HG03571 (cell line): ENCODE data around the gene PLA2G4E.

Experiments used
- ATAC-seq: cut with Tn5 transposase; IDR thresholded peaks from one replicate; pipeline ENCODE4 v1.9.1; 2021; ENCODE audit not compliant: unreplicated experiment

Gene PLA2G4E

DNA sequence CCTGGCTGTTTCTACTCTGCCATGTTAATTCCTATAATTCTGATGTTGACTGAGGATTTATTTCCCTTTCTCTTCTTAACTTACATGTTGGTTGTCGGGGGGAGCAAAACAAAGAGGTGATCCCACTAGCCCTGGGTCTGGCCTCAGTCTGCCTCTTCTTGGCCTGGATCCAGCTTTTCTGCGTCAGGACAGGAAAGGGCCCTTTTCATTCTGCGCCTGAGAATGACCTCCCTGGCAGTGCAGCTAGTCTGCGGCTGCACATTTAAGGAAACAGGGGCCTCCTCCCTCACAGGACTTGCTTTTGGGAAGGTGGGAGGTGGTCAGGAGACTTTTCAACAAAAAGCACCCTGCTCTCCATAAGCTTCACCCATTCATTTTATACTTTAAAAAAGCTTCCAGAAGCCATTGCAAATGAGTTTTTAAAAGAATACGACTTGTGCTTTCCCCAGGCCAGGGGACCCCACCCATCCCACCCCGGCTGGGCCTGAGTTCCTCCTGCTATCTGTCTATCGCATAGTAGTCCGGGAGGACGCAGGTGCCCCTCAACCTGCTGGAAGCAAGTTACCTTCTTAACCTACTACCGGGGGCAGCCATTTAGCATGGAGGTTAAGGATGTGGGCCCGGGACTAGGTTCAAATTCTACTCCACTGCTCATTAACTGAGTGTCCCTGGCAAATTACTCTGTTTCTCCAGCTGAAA lies 27.2 kb downstream of the PLA2G4E start:
- no peak for ATAC-seq

- ATAC-seq = no peak
Observed at GRCh38 chr15:41992803-41993190, 28.0 kb downstream of the PLA2G4E start.

DNA sequence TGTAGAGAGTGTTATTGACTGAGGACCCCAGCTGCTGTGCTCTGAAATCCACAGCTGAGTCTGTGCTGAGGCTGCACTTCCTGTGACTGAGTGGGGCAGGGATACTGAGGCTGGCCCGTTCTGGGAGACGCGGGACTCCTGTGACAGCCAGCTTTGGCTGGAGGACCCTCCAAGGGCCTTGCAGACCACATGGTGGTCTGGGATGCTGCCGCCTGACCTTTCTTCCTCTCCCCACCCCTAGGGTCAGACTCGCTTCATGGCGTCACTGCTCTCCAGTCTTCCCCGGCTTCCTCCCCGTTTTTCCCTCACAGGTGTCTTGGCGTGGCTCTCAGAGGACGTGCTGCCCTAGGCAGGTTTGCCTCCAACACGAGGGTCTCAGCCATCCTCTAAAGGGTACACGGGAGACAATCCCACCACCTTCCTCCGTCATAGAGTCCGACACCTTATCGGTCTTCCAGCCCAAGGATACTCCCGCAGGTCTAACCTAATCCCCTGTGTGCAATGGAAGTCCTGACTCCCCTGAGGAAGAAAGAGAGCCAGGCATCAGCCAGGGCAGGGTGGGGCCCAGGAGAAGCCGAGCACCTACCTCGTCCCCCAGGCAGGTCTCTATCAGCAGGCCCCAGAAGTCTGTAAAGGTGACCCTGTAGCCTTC lies 28.6 kb downstream of the PLA2G4E start:
- no peak for ATAC-seq

GRCh38 chr15:41990691-41991090 lies 30.2 kb downstream of the PLA2G4E start:
- ATAC-seq = no peak

- no peak for ATAC-seq
Observed at GRCh38 chr15:41990243-41990605, 30.6 kb downstream of the PLA2G4E start.

- no peak for ATAC-seq
Observed at GRCh38 chr15:41989573-41990242, 31.1 kb downstream of the PLA2G4E start.

DNA sequence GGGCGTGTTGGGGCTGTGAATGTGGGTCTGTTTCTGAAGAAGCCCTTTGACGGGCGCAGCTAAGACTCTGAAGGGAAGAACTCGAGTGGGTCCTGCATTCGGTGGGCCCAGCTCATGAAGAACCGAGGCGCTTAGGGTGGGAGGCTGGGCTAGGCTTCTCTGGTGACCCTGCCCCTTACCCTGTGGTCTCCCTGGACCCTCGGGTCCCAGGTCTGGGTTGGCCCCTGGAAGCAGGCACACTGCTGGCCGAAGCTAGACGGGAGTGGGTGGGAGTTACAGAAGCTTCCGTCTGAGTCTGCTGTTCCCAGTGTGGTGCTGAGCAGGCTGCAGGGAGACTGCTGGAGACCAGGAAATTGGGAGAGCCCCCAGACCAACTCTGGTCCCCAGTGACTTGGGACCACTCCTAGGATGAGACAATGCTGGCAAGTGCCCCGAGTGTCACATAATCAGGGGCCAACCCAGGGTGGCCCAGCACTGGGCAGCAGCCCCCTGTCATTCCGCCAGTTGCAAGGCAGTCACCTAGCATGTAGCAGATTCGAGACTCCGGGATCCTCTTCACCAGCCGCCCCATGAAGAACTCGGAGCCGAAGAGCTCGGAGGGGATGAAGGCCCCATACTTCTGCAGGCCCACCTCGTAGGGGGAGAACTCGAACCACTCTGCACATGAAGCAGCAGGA lies 31.8 kb downstream of the PLA2G4E start:
- no peak for ATAC-seq

GRCh38 chr15:41987925-41988275 lies 32.9 kb downstream of the PLA2G4E start:
- no peak for ATAC-seq

DNA sequence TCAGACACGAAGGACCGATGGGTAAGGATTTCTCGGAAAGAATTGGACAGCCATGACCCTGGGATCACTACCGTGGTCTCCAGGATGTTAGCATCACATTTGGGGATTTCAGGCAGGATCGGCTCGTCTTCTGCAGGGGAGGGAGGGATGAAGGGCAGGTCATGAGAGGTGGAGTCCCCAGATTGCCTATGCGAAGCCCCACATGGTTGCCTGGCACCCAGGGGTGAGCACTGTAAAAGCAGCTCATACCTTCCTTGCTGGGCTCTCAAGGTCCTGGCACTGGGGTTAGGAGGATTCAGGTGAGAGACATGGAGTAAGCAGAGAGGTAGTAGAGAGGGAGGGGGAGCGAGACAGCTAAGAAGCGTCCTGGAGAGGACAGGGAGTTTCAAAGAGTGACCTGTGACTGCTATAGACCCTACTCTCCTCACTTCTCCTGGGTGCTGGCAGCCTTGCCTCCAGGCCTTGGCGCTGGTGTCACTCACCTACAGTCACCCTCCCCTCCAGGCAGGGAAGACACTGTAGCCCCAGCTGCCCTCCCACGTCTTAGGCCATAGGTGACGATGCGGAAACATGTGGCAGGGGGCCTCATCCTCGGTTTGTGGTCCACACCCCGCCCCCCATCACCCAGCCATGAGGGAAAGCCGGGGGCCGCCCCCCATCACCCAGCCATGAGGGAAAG lies 33.5 kb downstream of the PLA2G4E start:
- ATAC-seq = no peak

GRCh38 chr15:41985236-41986160 lies 35.3 kb downstream of the PLA2G4E start:
- no peak for ATAC-seq

GRCh38 chr15:41984622-41985021 lies 36.2 kb downstream of the PLA2G4E start:
- no peak for ATAC-seq

DNA sequence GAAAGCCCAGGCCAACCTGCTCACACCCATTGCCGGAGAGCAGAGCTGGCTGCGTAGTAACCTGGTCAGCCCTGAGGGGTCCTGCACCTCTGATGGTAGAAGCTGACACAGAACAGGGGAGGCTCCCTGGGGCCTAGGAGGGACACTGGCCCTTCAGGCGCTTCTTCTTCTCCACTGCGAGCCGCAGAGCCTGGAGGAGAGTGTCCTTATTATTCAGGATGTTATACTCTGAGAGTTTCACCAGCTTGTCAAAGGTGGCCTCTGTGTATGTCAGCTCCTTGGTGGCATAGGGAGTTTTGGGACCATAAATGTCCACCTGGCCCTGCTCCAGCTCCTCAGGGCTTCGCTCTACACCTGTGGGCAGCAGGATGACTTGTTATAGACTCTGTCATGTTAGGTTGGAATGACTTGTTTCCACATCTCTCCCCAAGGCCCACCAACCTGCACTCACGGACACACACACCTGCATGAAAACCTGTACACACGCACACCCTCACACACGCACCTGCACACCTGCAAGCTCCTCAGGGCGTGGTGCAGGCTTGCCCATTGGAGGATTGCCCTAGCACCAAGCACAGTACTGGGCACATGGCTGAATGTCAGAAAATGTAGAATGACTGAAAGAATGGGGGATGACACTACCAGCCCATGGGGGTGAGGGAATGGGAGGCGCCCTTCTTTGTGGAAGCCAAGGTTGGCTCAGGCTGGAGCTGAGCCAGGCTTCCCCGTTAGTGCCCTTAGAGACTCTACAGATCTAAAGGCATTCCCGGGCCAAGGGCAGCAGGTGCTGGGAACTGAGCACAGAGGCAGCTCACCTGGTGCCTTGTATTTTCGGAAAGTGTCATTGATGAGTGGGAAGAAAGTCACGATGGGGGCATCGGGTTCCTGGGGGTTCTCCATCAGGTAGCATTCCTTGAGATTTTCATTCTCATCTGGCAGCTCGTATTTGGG lies 36.9 kb downstream of the PLA2G4E start:
- ATAC-seq = no peak

GRCh38 chr15:41983221-41983620 lies 37.6 kb downstream of the PLA2G4E start:
- ATAC-seq = no peak

GRCh38 chr15:41982133-41982930 lies 38.5 kb downstream of the PLA2G4E start:
- ATAC-seq = no peak

DNA sequence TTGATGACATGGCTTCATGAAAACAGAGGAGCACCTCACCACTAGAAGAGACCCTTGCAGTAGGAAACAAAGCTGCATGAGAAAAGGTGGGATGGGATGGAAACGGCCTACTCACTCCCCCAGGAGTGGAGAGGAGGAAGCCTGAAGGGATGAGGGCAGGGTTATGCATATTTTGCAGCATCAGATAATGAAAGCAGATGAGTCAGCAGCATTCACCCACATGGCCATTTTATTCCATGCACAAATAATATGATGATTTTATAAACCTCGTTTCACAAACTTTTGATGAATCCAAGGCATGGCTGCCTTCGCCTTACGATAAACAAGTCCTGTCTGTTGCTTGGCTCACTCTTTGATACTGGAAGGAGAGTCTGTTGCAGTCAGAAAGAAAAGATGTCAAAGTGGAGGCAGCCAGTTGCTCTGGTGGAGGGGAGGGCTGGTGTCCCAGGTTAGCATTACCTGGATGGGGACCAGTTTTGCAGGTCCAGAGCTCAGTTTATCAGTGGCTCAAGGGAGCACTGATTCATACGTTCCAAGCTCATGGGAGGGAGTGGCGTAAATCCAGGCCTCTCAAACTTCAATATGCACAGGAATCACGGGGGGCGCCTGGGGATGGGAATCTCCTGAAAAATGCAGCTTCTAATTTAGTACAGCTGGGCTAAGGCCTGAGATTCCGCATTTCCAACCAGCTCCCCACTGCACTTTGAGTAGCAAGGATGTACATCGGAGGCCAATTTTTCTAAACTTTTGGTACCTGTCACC lies 39.3 kb downstream of the PLA2G4E start:
- no peak for ATAC-seq

DNA sequence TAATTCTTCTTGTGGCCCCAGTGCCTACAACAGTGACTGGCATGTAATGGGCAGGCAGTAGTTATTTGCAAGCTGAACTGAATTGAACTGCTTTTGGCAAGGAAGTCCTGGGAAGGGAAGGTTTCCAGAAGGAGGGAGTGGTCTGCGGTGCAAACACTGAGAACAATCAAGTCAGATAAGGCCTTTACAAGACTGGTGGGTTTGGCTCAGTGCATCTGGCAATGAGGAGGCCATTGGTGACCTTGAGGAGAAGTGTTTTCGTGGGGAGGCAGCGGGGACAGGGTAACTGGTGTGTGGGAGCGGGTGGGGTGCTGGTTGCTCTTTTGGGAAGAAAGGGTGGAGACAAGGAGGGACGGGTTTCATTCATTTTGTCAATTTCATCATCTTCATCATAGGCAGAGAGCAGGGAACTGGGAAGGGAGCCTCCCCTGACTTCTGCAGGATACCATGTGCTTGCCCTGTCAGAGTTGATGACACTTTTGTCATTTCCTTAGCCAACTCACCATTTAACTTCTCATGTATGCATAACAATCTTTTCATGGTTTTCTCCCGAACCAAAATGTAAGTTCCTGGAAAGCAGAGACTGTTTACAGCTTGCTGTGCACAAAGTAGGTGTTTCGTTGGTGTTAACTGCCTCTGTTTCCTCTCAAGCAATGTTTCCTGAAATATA lies 40.1 kb downstream of the PLA2G4E start:
- ATAC-seq = no peak
